Duodenal mucosa (tissue), 2 donors: ENCODE results near the gene LRRN4CL.
"Not testable (repeated sequence)": the region's sequence is repeated elsewhere in the genome, so short reads cannot be mapped to it uniquely, and the experiment has no call there.

Source experiments
- H3K27ac ChIP-seq: one replicate; pipeline ENCODE4 v1.7.0; 2013; ENCODE audit warnings: low read depth, low read length
- H3K27me3 ChIP-seq, 2 donors: one replicate each; pipeline ENCODE4 v1.7.0; 2013; ENCODE audit warnings: low read length in 2 of 2, control low read depth in 1 of 2; ENCODE audit not compliant: insufficient read depth in 2 of 2, control insufficient read depth in 1 of 2
- H3K36me3 ChIP-seq, 2 donors: one replicate each; pipeline ENCODE4 v1.7.0; 2013; ENCODE audit warnings: low read length in 2 of 2, control low read depth in 1 of 2; ENCODE audit not compliant: insufficient read depth in 2 of 2, control insufficient read depth in 1 of 2
- H3K4me1 ChIP-seq, 2 donors: one replicate each; pipeline ENCODE4 v1.7.0; 2013; ENCODE audit warnings: low read length in 2 of 2, control low read depth in 1 of 2; ENCODE audit not compliant: insufficient read depth in 2 of 2, control insufficient read depth in 1 of 2
- H3K4me3 ChIP-seq, 2 donors: one replicate each; pipeline ENCODE4 v1.7.0; 2013; ENCODE audit warnings: low read length in 2 of 2, low read depth in 1 of 2
- H3K9ac ChIP-seq, 2 donors: one replicate each; pipeline ENCODE4 v1.7.0; 2013; ENCODE audit warnings: low read length in 2 of 2, low read depth in 1 of 2
- H3K9me3 ChIP-seq, 2 donors: one replicate each; pipeline ENCODE4 v1.7.0; 2013; ENCODE audit warnings: low read length in 2 of 2, control low read depth in 1 of 2; ENCODE audit not compliant: control insufficient read depth in 1 of 2

Gene LRRN4CL

GRCh38 chr11:62678433-62678769 is 10.9 kb downstream of the LRRN4CL start:
- Histone ChIP-seq H3K36me3 (peaks cover 10 to 14% of the 10 kb centered on the region in 2 donors), H3K9ac (peak overlapping the region; percentile 90 to 94), H3K27ac (peak overlapping the region; percentile 81), H3K9me3 (no peaks in the 10 kb centered on the region), H3K4me1 (peaks cover 18 to 20% of the 10 kb centered on the region in 2 donors), H3K27me3 (no peaks in the 10 kb centered on the region), H3K4me3 (peak overlapping the region; percentile 97 to 99)

- no peaks in the 10 kb centered on the region for H3K27me3 ChIP-seq
- peaks cover 25 to 27% of the 10 kb centered on the region in 2 donors for H3K4me1 ChIP-seq
- no peak overlapping the region for H3K27ac ChIP-seq
- no peaks in the 10 kb centered on the region for H3K9me3 ChIP-seq
- H3K4me3 ChIP-seq, result peak overlapping the region; percentile 97 to 99
- H3K9ac ChIP-seq, result peak overlapping the region; percentile 90 to 94
- H3K36me3 ChIP-seq, result peaks cover 14% of the 10 kb centered on the region in 2 donors
Measured at GRCh38 chr11:62677714-62678113, 11.6 kb downstream of the LRRN4CL start.

GRCh38 chr11:62677156-62677555 is 12.2 kb downstream of the LRRN4CL start:
- no peak overlapping the region for H3K9ac ChIP-seq
- no peaks in the 10 kb centered on the region for H3K9me3 ChIP-seq
- H3K27ac ChIP-seq, result no peak overlapping the region
- no peak overlapping the region for H3K4me3 ChIP-seq
- peaks cover 14% of the 10 kb centered on the region in 2 donors for H3K36me3 ChIP-seq
- no peaks in the 10 kb centered on the region for H3K27me3 ChIP-seq
- peaks cover 29 to 32% of the 10 kb centered on the region in 2 donors for H3K4me1 ChIP-seq

- Histone ChIP-seq H3K36me3 (peaks cover 14% of the 10 kb centered on the region in 2 donors), H3K9ac (peak overlapping the region in 1 of 2 donors; percentile 9), H3K4me1 (peaks cover 29 to 37% of the 10 kb centered on the region in 2 donors), H3K27me3 (no peaks in the 10 kb centered on the region), H3K4me3 (no peak overlapping the region), H3K27ac (no peak overlapping the region), H3K9me3 (no peaks in the 10 kb centered on the region)
Measured at GRCh38 chr11:62676698-62677097, 12.6 kb downstream of the LRRN4CL start.

- peaks cover 14% of the 10 kb centered on the region in 2 donors for H3K36me3 ChIP-seq
- H3K4me3 ChIP-seq, H3K27me3 ChIP-seq, H3K9me3 ChIP-seq, H3K9ac ChIP-seq, H3K27ac ChIP-seq: not testable (repeated sequence)
- peaks cover 29 to 46% of the 10 kb centered on the region in 2 donors for H3K4me1 ChIP-seq
Measured at GRCh38 chr11:62675415-62675814, 13.9 kb downstream of the LRRN4CL start.

- Histone ChIP-seq H3K4me1 (peaks cover 37 to 51% of the 10 kb centered on the region in 2 donors), H3K36me3 (peaks cover 14% of the 10 kb centered on the region in 2 donors), H3K9me3 (no peaks in the 10 kb centered on the region), H3K27me3 (no peaks in the 10 kb centered on the region), H3K27ac (no peak overlapping the region), H3K4me3 (peak overlapping the region; percentile 45 to 99), H3K9ac (peak overlapping the region in 1 of 2 donors; percentile 26)
Measured at GRCh38 chr11:62673196-62673525, 16.2 kb downstream of the LRRN4CL start.

- Histone ChIP-seq H3K27me3 (no peaks in the 10 kb centered on the region), H3K4me1 (peaks cover 42 to 53% of the 10 kb centered on the region in 2 donors), H3K9ac (peak within 1 kb of the TSS; percentile 92 to 96), H3K36me3 (peaks cover 7 to 12% of the 10 kb centered on the region in 2 donors), H3K4me3 (peak within 1 kb of the TSS; percentile 84 to 99), H3K27ac (peak within 1 kb of the TSS; percentile 80), H3K9me3 (no peaks in the 10 kb centered on the region)
Measured at GRCh38 chr11:62671608-62672389, 17.5 kb downstream of the LRRN4CL start, which contains the start of the genes LBHD1 and UQCC3. LBHD1 (minus strand) TSS chr11:62672267; CDS start chr11:62670031, 2,236 bp downstream. UQCC3 (plus strand) TSS chr11:62671673; CDS start chr11:62671746, 73 bp downstream.

- Histone ChIP-seq H3K9me3 (no peaks in the 10 kb centered on the region), H3K36me3 (peaks cover under 1 to 6% of the 10 kb centered on the region in 2 donors), H3K4me1 (peaks cover 43 to 59% of the 10 kb centered on the region in 2 donors), H3K4me3 (peak overlapping the region; percentile 84 to 99), H3K27me3 (no peaks in the 10 kb centered on the region), H3K27ac (peak overlapping the region; percentile 80), H3K9ac (peak overlapping the region; percentile 92 to 96)
Measured at GRCh38 chr11:62671236-62671607, 18.1 kb downstream of the LRRN4CL start.

- peak overlapping the region in 1 of 2 donors; percentile 10 for H3K4me3 ChIP-seq
- no peak overlapping the region for H3K27ac ChIP-seq
- peaks cover 47 to 62% of the 10 kb centered on the region in 2 donors for H3K4me1 ChIP-seq
- peaks cover 0 to 6% of the 10 kb centered on the region in 2 donors for H3K36me3 ChIP-seq
- H3K9ac ChIP-seq, result peak overlapping the region; percentile 21 to 40
- H3K27me3 ChIP-seq, result no peaks in the 10 kb centered on the region
- no peaks in the 10 kb centered on the region for H3K9me3 ChIP-seq
Measured at GRCh38 chr11:62669420-62670161, 19.7 kb downstream of the LRRN4CL start.

- peaks cover 36 to 53% of the 10 kb centered on the region in 2 donors for H3K4me1 ChIP-seq
- peaks cover 4 to 6% of the 10 kb centered on the region in 2 donors for H3K36me3 ChIP-seq
- no peak overlapping the region for H3K4me3 ChIP-seq
- no peak overlapping the region for H3K27ac ChIP-seq
- H3K9me3 ChIP-seq, result no peaks in the 10 kb centered on the region
- H3K9ac ChIP-seq, result no peak overlapping the region
- H3K27me3 ChIP-seq, result no peaks in the 10 kb centered on the region
Measured at GRCh38 chr11:62667460-62667859, 21.9 kb downstream of the LRRN4CL start.
